ENCODE measurements around the gene MRO. TPM values are rescaled to one million over a fixed set of nuclear protein-coding genes. Genes with fewer than 3 reads are reported as not detected.
"Not testable (repeated sequence)": the region's sequence is repeated elsewhere in the genome, so short reads cannot be mapped to it uniquely, and the experiment has no call there.

MRO gene
- total RNA-seq, 2 experiments from 2014 or later = not detected

DNA sequence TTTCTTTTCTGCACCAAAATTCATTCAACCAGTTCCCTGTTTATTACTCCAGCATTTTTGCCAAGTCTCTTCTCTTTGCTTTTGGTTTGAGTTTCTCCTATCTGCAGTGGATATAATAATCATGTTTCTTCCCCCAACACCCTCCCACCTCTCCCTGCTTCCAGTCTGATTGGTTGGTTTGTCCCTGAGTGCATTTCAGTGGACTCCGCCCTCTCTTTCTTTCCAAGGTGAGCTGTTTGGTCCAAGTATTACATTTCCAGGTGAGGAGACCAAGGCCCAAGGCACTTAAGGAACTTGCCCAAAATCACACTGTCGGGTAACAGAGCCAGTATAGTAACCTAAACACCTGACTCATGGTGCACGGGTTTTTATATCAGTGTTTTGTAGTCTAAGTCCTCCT, 17.7 kb downstream of the MRO start:
- no peak overlapping the region for H3K27ac Mint-ChIP-seq
- POLR2A ChIA-PET = no interaction called here
- CTCF ChIA-PET = no interaction called here
- peaks cover 10% of the 10 kb centered on the region for H3K27me3 Mint-ChIP-seq
- H3K4me3 Mint-ChIP-seq = no peak overlapping the region
- no peak for DNase-seq
- H3K4me1 Mint-ChIP-seq = peaks cover 1% of the 10 kb centered on the region
- no peaks in the 10 kb centered on the region for H3K9me3 Mint-ChIP-seq
- H3K36me3 Mint-ChIP-seq (ENCODE audit: low read depth) = no peaks in the 10 kb centered on the region

DNA sequence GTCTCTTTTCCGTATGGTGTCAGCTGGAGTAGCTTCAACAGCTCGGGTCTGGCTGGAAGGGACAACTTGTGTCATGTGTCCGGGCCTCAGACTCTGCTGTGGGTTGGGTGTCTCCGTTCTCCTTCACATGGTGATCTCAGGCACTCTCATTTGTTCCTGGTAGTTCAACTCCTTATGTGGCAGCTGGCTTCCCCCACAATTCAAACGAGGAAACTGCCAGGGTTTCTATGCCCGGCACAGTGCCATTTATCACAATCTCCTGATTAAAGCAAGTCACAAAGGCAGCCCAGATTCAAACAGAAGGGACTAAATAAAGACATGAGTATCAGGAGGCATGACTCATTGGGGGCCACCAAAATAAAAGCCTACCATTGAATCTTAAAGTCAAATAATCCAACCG, 22.7 kb downstream of the MRO start:
- H3K4me1 Mint-ChIP-seq = no peaks in the 10 kb centered on the region
- no peak overlapping the region for H3K4me3 Mint-ChIP-seq
- H3K27me3 Mint-ChIP-seq = peaks cover 24% of the 10 kb centered on the region
- H3K27ac Mint-ChIP-seq = no peak overlapping the region
- no peak for DNase-seq
- ChIA-PET CTCF (no interaction called here), POLR2A (no interaction called here)
- no peaks in the 10 kb centered on the region for H3K36me3 Mint-ChIP-seq (ENCODE audit: low read depth)
- H3K9me3 Mint-ChIP-seq = no peaks in the 10 kb centered on the region

DNA sequence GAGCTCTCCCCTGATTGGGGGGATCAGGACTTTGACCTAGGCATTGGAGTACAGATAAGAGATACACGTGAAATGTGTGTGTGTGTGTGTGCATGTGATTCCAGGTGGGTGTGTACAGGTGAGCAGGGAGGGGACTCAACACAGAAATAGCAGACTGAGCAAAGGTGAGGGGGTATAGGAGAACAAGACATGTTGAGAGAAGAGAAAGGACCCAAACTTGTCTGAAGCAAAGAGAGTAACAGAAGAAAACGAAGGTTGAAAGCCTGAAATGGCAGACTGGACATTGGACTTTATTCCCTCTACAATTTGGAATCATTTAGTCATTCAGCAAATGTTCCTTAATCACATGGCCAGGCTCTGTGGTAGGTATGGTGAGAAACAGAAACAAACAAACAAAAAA, 23.3 kb downstream of the MRO start:
- ChIA-PET CTCF (no interaction called here), POLR2A (no interaction called here)
- no peak overlapping the region for H3K4me3 Mint-ChIP-seq
- H3K27me3 Mint-ChIP-seq = peaks cover 24% of the 10 kb centered on the region
- H3K9me3 Mint-ChIP-seq = no peaks in the 10 kb centered on the region
- H3K36me3 Mint-ChIP-seq (ENCODE audit: low read depth) = no peaks in the 10 kb centered on the region
- H3K27ac Mint-ChIP-seq = no peak overlapping the region
- no peak for DNase-seq
- H3K4me1 Mint-ChIP-seq = no peaks in the 10 kb centered on the region

DNA sequence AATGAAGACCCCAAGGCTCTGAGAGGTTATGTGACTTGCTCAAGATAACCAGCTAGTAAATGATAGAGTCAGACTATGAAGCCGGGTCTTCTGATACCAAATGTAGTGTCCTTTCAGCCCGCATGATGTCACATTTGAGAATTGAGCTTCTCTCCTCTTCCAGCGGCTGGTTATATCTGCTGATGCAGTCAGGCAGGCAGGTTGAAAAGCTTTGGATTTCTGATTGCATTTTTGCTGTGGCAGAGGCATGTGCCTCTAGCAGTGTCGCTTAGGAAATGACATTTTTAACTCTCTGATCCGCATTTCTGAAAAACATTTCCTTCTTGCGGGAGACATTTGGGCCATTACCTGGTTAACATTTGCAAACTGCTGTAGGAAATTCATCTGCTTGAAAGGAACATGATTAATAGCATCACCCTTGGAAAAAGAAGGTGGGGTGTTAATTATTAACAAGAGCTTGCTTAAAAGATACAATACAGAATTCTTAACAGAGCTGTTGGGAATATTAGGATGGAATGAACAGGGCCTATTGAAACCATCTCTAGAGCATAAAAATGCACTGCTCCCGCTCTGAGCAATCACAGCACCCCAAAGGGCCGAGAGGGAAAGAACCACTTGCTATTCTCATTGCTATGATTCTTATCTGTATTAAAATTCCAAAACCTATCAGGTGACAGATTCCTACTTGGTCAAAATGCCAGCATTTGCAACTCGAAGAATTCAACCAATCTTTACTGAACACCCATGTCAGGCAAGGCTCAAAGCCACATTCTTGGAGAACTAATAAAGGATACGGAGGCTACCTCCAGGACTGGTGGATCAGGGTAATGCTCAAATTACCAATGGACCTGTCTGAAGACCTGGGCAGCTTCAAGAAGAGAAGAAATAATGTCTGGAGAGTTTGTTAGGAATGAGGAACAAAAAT, 25.9 kb downstream of the MRO start:
- H3K4me1 Mint-ChIP-seq = no peaks in the 10 kb centered on the region
- CTCF ChIA-PET = no interaction called here
- peaks cover 28% of the 10 kb centered on the region for H3K27me3 Mint-ChIP-seq
- H3K4me3 Mint-ChIP-seq = no peak overlapping the region
- H3K9me3 Mint-ChIP-seq = no peaks in the 10 kb centered on the region
- POLR2A ChIA-PET = no interaction called here
- no peaks in the 10 kb centered on the region for H3K36me3 Mint-ChIP-seq (ENCODE audit: low read depth)
- no peak overlapping the region for H3K27ac Mint-ChIP-seq
- no peak for DNase-seq

DNA sequence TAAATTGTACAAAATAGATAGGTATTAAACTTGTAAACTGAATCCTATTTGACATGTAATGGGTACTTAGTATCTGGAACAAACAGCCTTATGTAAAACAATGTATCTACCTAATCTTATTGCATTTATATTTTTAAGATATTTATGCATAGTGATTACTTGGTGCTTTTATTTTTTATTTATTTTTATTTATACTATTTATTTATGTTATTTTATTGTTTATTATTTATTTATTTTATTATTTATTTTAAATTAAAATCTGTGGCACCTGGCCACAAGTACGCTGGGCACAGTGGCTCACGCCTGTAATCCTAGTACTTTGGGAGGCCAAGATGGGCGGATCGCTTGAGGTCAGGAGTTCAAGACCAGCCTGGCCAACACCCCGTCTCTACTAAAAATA, 26.9 kb downstream of the MRO start:
- Mint-ChIP-seq H3K4me3 (no peak overlapping the region), H3K27ac (no peak overlapping the region), H3K36me3 (ENCODE audit: low read depth) (no peaks in the 10 kb centered on the region), H3K27me3 (peaks cover 28% of the 10 kb centered on the region), H3K4me1 (no peaks in the 10 kb centered on the region), H3K9me3 (no peaks in the 10 kb centered on the region)
- ChIA-PET POLR2A (no interaction called here), CTCF (no interaction called here)
- DNase-seq = no peak

DNA sequence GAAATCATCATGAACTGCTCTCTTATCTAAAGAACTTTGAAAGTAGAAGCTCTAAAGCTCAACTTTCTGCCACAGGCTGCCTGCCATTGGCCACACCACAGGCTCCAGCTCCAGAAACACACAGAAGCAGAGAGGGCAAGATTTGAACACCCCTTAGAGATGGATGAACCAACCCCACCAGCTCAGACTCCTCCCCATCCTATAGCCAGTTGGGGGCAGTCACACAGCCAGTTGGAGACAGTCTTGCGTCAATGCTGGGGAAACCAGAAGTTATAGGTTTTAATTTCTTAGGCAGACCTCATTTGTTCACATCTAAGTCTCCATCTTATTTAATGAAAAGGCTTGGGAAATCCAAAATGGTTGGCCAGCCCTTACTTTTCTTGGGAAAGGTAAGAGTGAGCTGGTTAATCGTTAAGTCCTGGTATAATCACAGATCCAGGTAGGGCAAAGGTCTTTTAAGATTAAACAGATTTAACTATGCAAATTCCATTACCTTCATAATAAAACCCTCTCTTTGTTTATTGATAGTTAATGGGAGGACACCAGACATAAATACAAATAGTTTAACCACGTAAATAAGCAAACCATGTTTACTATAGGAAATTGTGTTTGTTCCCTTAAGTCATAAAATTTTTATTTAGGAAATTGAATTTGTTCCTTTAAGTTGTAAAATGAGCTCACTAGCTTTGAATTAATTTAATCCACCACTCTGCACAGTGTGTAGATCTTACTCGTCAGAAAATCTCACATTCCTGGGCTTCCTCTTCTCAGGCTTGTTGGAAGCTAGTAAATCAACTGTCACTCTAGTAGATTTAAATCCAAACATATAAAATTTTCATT, 28.0 kb downstream of the MRO start:
- Mint-ChIP-seq H3K9me3 (no peaks in the 10 kb centered on the region), H3K4me1 (no peaks in the 10 kb centered on the region), H3K27me3 (peaks cover 22% of the 10 kb centered on the region), H3K4me3 (no peak overlapping the region), H3K36me3 (ENCODE audit: low read depth) (no peaks in the 10 kb centered on the region), H3K27ac (no peak overlapping the region)
- POLR2A ChIA-PET = no interaction called here
- no peak for DNase-seq
- CTCF ChIA-PET = interaction anchor here (0.6 to 1.5 kb wide), 2 partner anchors 14 to 1402 kb away, joined by 3 read pairs; no protein-coding TSS in a partner anchor

DNA sequence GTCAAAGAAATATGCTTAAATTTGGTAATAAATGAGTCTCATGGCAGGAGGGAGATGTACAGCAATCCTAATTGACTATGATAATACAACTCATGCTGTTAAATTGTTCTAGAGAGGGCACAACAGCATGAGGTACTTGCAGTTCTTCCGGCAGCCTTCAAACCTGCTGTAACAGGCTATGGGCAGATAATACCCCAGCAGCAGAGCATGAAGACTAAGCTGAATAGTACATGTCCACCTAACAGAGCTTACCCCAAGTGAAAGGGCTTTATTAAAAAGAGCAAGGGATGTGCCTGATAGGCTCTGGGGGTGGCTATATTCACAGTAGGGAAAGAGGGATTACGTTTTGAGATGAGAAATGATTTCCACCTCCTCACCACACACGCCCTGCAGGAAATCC, 28.9 kb downstream of the MRO start:
- H3K27me3 Mint-ChIP-seq = peaks cover 16% of the 10 kb centered on the region
- no peaks in the 10 kb centered on the region for H3K4me1 Mint-ChIP-seq
- POLR2A ChIA-PET = no interaction called here

DNA sequence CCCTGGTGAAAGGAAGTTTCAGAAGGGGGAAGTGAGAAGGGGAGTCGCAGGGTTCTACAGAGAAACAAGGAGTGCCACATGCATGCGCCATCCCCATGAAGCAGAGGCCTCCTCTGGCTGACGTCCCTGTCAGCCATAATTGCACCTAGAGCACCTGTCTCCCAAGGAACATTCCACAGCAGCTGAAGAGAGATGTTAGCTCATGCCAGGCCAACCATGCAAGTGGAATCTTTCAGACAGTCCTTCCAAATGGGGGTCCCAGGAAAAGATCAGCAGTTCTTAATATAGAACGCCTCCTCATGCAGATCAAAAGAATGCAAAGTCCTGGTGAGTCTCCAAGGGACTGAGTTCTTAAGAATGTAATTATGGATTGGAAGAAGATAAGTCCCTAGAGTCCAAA, 29.6 kb downstream of the MRO start:
- peaks cover 16% of the 10 kb centered on the region for H3K27me3 Mint-ChIP-seq
- no peaks in the 10 kb centered on the region for H3K4me1 Mint-ChIP-seq
- no peak overlapping the region for H3K27ac Mint-ChIP-seq
- POLR2A ChIA-PET = no interaction called here
- H3K36me3 Mint-ChIP-seq (ENCODE audit: low read depth) = no peaks in the 10 kb centered on the region
- no peaks in the 10 kb centered on the region for H3K9me3 Mint-ChIP-seq
- CTCF ChIA-PET = no interaction called here
- DNase-seq = no peak
- no peak overlapping the region for H3K4me3 Mint-ChIP-seq

More for the DNA sequence above, 28.9 kb downstream of the MRO start:
- no peak overlapping the region for H3K27ac Mint-ChIP-seq
- CTCF ChIA-PET = interaction anchor here (0.7 to 1.5 kb wide), 2 partner anchors 13 to 202 kb away, joined by 3 read pairs; no protein-coding TSS in a partner anchor
- no peaks in the 10 kb centered on the region for H3K36me3 Mint-ChIP-seq (ENCODE audit: low read depth)
- H3K9me3 Mint-ChIP-seq = no peaks in the 10 kb centered on the region
- DNase-seq = no peak
- H3K4me3 Mint-ChIP-seq = no peak overlapping the region

DNA sequence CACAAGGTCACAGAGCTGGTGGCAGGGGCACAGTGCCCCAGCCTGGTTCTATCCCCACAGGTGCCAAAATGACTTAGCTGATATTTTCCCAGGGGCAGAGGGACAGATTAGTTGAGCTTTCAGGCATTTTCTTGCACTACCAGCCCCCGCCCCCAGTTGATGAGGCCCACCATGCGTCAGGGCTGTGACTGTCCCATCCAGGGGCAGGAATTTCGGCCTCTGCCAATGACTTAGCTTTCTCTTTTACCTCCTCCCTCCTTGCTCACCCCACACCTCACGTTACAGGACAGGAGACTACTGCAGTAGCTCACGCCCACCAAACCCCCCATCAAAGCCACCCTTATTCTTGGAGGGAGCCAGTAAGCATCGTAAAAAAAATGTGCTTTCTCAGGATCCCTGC, 31.5 kb downstream of the MRO start:
- Mint-ChIP-seq H3K9me3 (no peaks in the 10 kb centered on the region), H3K4me3 (no peak overlapping the region), H3K36me3 (ENCODE audit: low read depth) (no peaks in the 10 kb centered on the region), H3K4me1 (no peaks in the 10 kb centered on the region), H3K27ac (no peak overlapping the region), H3K27me3 (peaks cover 16% of the 10 kb centered on the region)
- ChIA-PET CTCF (interaction anchor here (1.0 kb wide), 1 partner anchor 10 kb away, joined by 4 read pairs; no protein-coding TSS in a partner anchor), POLR2A (no interaction called here)
- no peak for DNase-seq

DNA sequence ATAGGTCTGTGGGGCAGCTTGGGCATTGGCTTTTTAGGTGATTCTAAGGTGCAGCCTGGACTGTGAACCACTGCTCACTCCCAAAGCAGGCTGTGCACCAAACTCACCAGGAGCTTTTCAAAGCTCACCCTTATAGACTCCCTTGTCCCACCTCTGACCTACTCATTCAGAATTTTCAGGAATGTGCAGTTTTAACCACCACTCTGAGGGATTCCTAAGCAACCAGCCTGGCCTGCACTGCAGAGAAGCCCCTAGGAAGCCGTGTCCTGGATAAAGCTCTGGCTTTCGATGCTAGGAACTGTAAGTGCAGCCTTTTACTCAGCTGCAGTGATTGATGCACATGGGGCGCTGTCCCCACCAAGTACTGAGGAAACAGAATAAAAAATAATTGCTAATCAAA, 33.0 kb downstream of the MRO start:
- Mint-ChIP-seq H3K4me3 (no peak overlapping the region), H3K27me3 (peaks cover 16% of the 10 kb centered on the region), H3K9me3 (no peaks in the 10 kb centered on the region), H3K36me3 (ENCODE audit: low read depth) (no peaks in the 10 kb centered on the region), H3K27ac (no peak overlapping the region), H3K4me1 (no peaks in the 10 kb centered on the region)
- CTCF ChIA-PET = no interaction called here
- POLR2A ChIA-PET = no interaction called here
- no peak for DNase-seq

DNA sequence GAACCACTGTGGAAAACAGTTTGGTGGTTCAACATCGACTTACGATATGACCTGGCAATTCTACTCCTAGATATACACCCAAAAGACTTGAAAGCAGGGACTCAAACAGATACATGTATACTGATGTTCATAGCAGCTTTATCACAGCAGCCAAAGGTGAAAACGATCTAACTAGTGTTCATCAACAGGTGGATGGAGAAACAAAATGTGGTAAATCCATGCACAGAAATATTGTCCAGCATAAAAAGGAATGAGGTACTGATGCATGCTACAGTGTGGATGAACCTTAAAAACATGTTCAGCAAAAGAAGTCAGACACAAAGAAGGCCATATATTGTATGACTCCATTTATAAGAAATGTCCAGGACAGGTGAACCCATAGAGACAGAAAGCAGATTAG, 36.3 kb downstream of the MRO start:
- ChIA-PET CTCF (no interaction called here), POLR2A (no interaction called here)
- no peak for DNase-seq
- Mint-ChIP-seq H3K4me1 (no peaks in the 10 kb centered on the region), H3K27me3 (peaks cover 18% of the 10 kb centered on the region), H3K9me3 (no peaks in the 10 kb centered on the region), H3K27ac (no peak overlapping the region), H3K4me3 (no peak overlapping the region), H3K36me3 (ENCODE audit: low read depth) (no peaks in the 10 kb centered on the region)

DNA sequence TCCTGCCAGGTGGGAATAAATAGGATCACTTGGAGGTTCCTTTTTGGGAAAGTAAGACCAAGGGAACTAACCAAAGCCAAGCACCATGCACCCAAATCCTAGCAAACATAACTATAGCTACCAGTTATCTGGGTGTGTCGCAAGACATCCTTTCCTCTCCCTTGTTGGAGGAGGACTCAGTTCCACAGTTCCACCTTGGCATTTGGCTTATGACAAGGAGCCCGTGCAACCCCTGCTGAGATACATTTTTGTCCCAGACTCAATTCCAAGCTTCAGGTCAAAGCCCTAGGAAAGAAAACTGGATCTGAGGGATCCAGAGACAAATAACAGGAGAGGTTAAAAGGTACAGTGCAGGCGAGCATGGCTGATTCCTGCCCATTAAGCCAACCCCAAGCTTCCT, 40.8 kb downstream of the MRO start:
- DNase-seq; POLR2A ChIA-PET; H3K36me3 Mint-ChIP-seq (ENCODE audit: low read depth); H3K27ac Mint-ChIP-seq; H3K4me1 Mint-ChIP-seq; H3K4me3 Mint-ChIP-seq; H3K9me3 Mint-ChIP-seq: not testable (repeated sequence)
- CTCF ChIA-PET = interaction anchor here (1.2 kb wide), 1 partner anchor 9 kb away, joined by 4 read pairs; no protein-coding TSS in a partner anchor
- H3K27me3 Mint-ChIP-seq = peaks cover 27% of the 10 kb centered on the region

DNA sequence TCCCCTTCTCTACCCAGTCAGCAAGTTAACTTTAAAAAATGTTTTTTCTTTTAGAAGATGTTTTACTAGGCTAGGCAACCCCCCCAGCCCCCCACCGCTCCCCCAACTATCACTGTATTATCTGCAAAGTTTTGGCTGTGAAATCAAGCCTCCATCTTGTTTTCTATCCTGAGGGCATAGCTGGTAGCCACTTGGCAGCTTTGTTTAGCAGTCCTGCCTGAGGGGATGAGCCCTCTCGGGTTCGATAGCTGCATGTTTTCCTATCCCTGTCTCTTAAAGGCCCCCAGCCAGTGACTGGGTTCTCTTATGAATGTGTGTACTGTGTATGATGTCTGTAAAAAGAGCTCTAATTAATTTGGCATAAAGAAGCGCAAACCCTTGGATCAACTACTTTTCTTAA, 43.4 kb downstream of the MRO start:
- CTCF ChIA-PET = no interaction called here
- no peak for DNase-seq
- H3K27ac Mint-ChIP-seq = no peak overlapping the region
- H3K36me3 Mint-ChIP-seq (ENCODE audit: low read depth) = no peaks in the 10 kb centered on the region
- peaks cover 33% of the 10 kb centered on the region for H3K27me3 Mint-ChIP-seq
- no peaks in the 10 kb centered on the region for H3K4me1 Mint-ChIP-seq
- H3K4me3 Mint-ChIP-seq = no peak overlapping the region
- POLR2A ChIA-PET = no interaction called here
- no peaks in the 10 kb centered on the region for H3K9me3 Mint-ChIP-seq
